KMS-11 (cell line): ENCODE data around the gene STAM.

ENCODE experiments used
- H2AFZ ChIP-seq: fragments of 200-600 bp; sonication (generic); 2 replicates; pipeline ENCODE4 v1.6.1; 2016; ENCODE audit warnings: antibody characterized with exemption, mixed run types, low read depth
- H3K27ac ChIP-seq: fragments of 200-600 bp; sonication (generic); 2 replicates; pipeline ENCODE4 v1.6.1; 2016; ENCODE audit warnings: mild to moderate bottlenecking, mixed run types
- H3K27me3 ChIP-seq: fragments of 200-600 bp; sonication (generic); 2 replicates; pipeline ENCODE4 v1.6.1; 2017; ENCODE audit warnings: mild to moderate bottlenecking, low read depth, mixed run types, moderate library complexity; ENCODE audit not compliant: insufficient read depth
- H3K36me3 ChIP-seq: fragments of 200-600 bp; sonication (generic); 2 replicates; pipeline ENCODE4 v1.6.1; 2017; ENCODE audit warnings: mild to moderate bottlenecking, mixed run types; ENCODE audit not compliant: insufficient read depth
- H3K4me1 ChIP-seq: fragments of 200-600 bp; sonication (generic); 2 replicates; pipeline ENCODE4 v1.6.1; 2016; ENCODE audit warnings: mild to moderate bottlenecking, low read depth, mixed run types; ENCODE audit not compliant: poor library complexity, severe bottlenecking
- H3K4me2 ChIP-seq: fragments of 200-600 bp; sonication (generic); 2 replicates; pipeline ENCODE4 v1.7.0; 2016; ENCODE audit warnings: mild to moderate bottlenecking, mixed run types
- H3K4me3 ChIP-seq: fragments of 200-600 bp; sonication (generic); IDR thresholded peaks from 2 replicates; pipeline ENCODE4 v1.6.1; 2017; ENCODE audit warnings: low read depth, low read length, mixed read lengths; ENCODE audit not compliant: insufficient read depth
- H3K79me2 ChIP-seq: fragments of 200-600 bp; sonication (generic); 2 replicates; pipeline ENCODE4 v1.6.1; 2016; ENCODE audit warnings: low read depth, mixed run types; ENCODE audit not compliant: insufficient read depth
- H3K9ac ChIP-seq: fragments of 200-600 bp; sonication (generic); 2 replicates; pipeline ENCODE4 v1.6.1; 2016; ENCODE audit warnings: mild to moderate bottlenecking, mixed run types
- H4K20me1 ChIP-seq: fragments of 200-600 bp; sonication (generic); 2 replicates; pipeline ENCODE4 v1.6.1; 2016; ENCODE audit warnings: mild to moderate bottlenecking, mixed run types; ENCODE audit not compliant: insufficient read depth
- CTCF ChIP-seq: fragments of 200-600 bp; sonication (generic); conservative IDR thresholded peaks from 2 replicates; pipeline ENCODE4 v1.6.1; 2017; ENCODE audit warnings: low read depth, mild to moderate bottlenecking, antibody characterized with exemption, low read length, moderate library complexity, mixed read lengths

The STAM gene

GRCh38 chr10:17734432-17735080, 90.6 kb downstream of the STAM start:
- Histone ChIP-seq H4K20me1 (no peaks in the 10 kb centered on the region), H3K4me3 (no peak overlapping the region), H2AFZ (no peak overlapping the region), H3K79me2 (no peaks in the 10 kb centered on the region), H3K36me3 (no peaks in the 10 kb centered on the region), H3K4me1 (no peaks in the 10 kb centered on the region), H3K27me3 (no peaks in the 10 kb centered on the region), H3K9ac (no peak overlapping the region), H3K27ac (no peak overlapping the region), H3K4me2 (no peak overlapping the region)
- TF ChIP-seq CTCF: no peak

GRCh38 chr10:17735166-17735941, 91.4 kb downstream of the STAM start:
- TF ChIP-seq CTCF: no peak
- H3K36me3 ChIP-seq: no peaks in the 10 kb centered on the region
- no peak overlapping the region for H3K27ac ChIP-seq
- H3K79me2 ChIP-seq: no peaks in the 10 kb centered on the region
- no peaks in the 10 kb centered on the region for H3K27me3 ChIP-seq
- H3K4me1 ChIP-seq: peaks cover under 1% of the 10 kb centered on the region
- no peaks in the 10 kb centered on the region for H4K20me1 ChIP-seq
- no peak overlapping the region for H3K4me3 ChIP-seq
- H2AFZ ChIP-seq: no peak overlapping the region
- H3K9ac ChIP-seq: no peak overlapping the region
- H3K4me2 ChIP-seq: no peak overlapping the region

GRCh38 chr10:17736223-17736622, 92.3 kb downstream of the STAM start:
- Histone ChIP-seq H4K20me1 (no peaks in the 10 kb centered on the region), H3K4me2 (no peak overlapping the region), H3K27me3 (no peaks in the 10 kb centered on the region), H3K4me3 (no peak overlapping the region), H3K79me2 (no peaks in the 10 kb centered on the region), H3K9ac (no peak overlapping the region), H3K4me1 (peaks cover 6% of the 10 kb centered on the region), H2AFZ (no peak overlapping the region), H3K27ac (no peak overlapping the region), H3K36me3 (no peaks in the 10 kb centered on the region)
- TF ChIP-seq CTCF: no peak

- Histone ChIP-seq H3K36me3 (no peaks in the 10 kb centered on the region), H3K9ac (no peak overlapping the region)
Measured at GRCh38 chr10:17737027-17737965, 93.3 kb downstream of the STAM start.

More at GRCh38 chr10:17737027-17737965, 93.3 kb downstream of the STAM start:
- H4K20me1 ChIP-seq: no peaks in the 10 kb centered on the region
- no peak overlapping the region for H3K4me3 ChIP-seq
- peak; percentile 89 for TF ChIP-seq CTCF
- peaks cover 6% of the 10 kb centered on the region for H3K4me1 ChIP-seq
- no peaks in the 10 kb centered on the region for H3K79me2 ChIP-seq
- no peak overlapping the region for H3K4me2 ChIP-seq
- no peak overlapping the region for H2AFZ ChIP-seq
- H3K27ac ChIP-seq: no peak overlapping the region
- no peaks in the 10 kb centered on the region for H3K27me3 ChIP-seq
